Lower leg skin (tissue), 4 donors: Measurements from ENCODE around the gene SLC9C2. TPM values are rescaled to one million over a fixed set of nuclear protein-coding genes. Genes with fewer than 3 reads are reported as not detected.
"Not testable (repeated sequence)": the region's sequence is repeated elsewhere in the genome, so short reads cannot be mapped to it uniquely, and the experiment has no call there.

Experiments
- DNase-seq, 2 donors: peaks; one replicate each; pipeline ENCODE4 v3.0.0-alpha.2; 2019; ENCODE audit warnings: low spot score in 2 of 2
- H3K4me3 ChIP-seq: fragments of 200-600 bp; sonication (generic); 2 replicates; pipeline ENCODE4 v1.5.1; 2017; ENCODE audit warnings: mild to moderate bottlenecking, low read depth; ENCODE audit not compliant: poor library complexity, severe bottlenecking
- CTCF ChIP-seq, 3 donors: fragments of 450-650 bp; IDR thresholded peaks; one replicate each; pipeline ENCODE4 v1.5.1; 2016; ENCODE audit warnings: antibody characterized with exemption in 3 of 3, mild to moderate bottlenecking in 3 of 3, moderate library complexity in 2 of 3
- POLR2A ChIP-seq, 2 donors: fragments of 450-650 bp; IDR thresholded peaks; one replicate each; pipeline ENCODE4 v1.6.1; 2016 to 2017; ENCODE audit warnings: antibody characterized with exemption in 2 of 2, mild to moderate bottlenecking in 1 of 2, moderate library complexity in 1 of 2
- WGBS, 2 donors: methylation state at CpG; one replicate each; pipeline ENCODE4 v1.1.5; 2018; 5-methylcytosine and 5-hydroxymethylcytosine counted together
- intact Hi-C: fragments of 100-400 bp; cut with DNase I; formaldehyde crosslinking; loops from one replicate; pipeline ENCODE4 v1.15.0; 2023; ENCODE audit warnings: low total_unique reads
- total RNA-seq, 4 donors: library from RNA; depleted of rRNA; stranded (reverse); fragments of >200 nt; gene quantifications; one replicate each; pipeline ENCODE4 v1.1.0, GENCODE V29; 2016

Gene SLC9C2
- not detected for total RNA-seq

DNA sequence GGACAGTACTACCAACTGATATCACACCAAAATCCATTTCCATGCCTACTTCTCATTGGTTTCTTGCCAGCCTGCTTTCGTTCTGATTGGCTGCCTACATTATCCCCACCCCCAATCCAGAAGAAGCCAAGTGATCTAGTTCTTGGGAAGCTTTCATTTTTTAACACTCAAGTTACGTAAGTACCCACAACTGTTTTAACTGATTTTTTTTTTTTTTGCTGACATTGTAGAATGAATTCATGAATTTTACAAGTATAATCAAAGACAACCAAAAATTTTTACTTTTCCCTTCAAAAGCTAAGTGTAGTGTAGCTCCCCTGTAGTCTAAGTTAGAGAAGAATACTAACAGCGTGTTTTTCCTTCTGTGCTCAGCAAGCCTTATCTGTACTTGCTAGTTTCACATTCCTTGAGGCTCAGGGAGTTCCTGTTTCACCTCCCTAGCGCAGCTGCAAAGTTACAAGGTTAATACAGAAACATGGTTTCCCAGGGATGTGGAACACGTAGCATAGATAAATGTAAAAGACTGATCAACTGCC, at the start of gene SLC9C2:
SLC9C2 (minus strand) TSS at position 17 of the 536 bp plus-strand sequence. CDS start 1,296 bp downstream, outside the sequence.
- intact Hi-C loops = no loop called here
- 48 to 50% methylated on average over 5 of the region's 5 CpGs for WGBS, 2 donors
- H3K4me3 ChIP-seq = no peak within 1 kb of the TSS
- TF ChIP-seq CTCF (IDR thresholded peaks at IDR 0.05) = no peak
- TF ChIP-seq POLR2A (IDR thresholded peaks at IDR 0.05) = no peak
- no peak for DNase-seq

DNA sequence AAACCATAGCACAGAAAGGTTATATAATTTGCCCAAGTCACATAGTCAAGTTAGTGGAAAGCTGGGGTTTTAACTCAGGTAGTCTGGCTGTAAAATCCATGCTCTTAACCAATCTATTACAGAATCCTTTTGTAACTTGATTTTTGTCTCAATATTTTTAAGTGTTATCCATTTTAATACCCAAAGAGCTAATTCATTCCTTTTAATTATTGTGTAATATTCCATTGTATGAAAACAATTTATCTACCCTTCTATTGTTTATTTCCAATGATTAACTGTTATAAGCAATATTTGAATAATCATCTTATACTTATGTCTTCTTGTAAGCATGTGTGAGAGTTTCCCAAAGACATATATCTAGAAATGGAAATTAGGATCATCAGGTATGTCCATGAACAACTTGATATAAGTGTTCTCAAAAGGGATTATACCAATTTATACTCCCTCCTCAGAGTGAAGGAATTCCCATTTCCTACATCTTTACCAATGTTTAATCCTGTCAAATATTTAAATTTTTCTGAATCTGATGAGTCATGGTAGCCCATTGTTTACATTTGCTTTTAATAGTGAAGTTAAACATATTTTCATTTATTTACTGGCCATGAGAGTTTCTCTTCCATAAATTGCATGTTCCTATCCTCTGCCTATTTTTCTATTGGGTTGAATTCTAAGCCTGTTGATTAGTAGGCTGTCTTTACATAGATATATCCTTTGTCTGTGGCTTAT, 46.2 kb upstream of the SLC9C2 start:
- DNase-seq = no peak
- intact Hi-C loops = no loop called here
- H3K4me3 ChIP-seq = no peak overlapping the region
- TF ChIP-seq CTCF (IDR thresholded peaks at IDR 0.05) = no peak
- no peak for TF ChIP-seq POLR2A (IDR thresholded peaks at IDR 0.05)

GRCh38 chr1:173646656-173647055, 43.8 kb upstream of the SLC9C2 start:
- H3K4me3 ChIP-seq = no peak overlapping the region
- DNase-seq = no peak

GRCh38 chr1:173642450-173643139, 39.7 kb upstream of the SLC9C2 start:
- H3K4me3 ChIP-seq, DNase-seq, intact Hi-C loops: not testable (repeated sequence)
- WGBS, 2 donors = 88 to 94% methylated on average over 4 of the region's 4 CpGs

More at GRCh38 chr1:173646656-173647055, 43.8 kb upstream of the SLC9C2 start:
- intact Hi-C loops = no loop called here
- 56 to 63% methylated on average over 3 of the region's 3 CpGs for WGBS, 2 donors
- TF ChIP-seq POLR2A (IDR thresholded peaks at IDR 0.05) = no peak
- no peak for TF ChIP-seq CTCF (IDR thresholded peaks at IDR 0.05)

DNA sequence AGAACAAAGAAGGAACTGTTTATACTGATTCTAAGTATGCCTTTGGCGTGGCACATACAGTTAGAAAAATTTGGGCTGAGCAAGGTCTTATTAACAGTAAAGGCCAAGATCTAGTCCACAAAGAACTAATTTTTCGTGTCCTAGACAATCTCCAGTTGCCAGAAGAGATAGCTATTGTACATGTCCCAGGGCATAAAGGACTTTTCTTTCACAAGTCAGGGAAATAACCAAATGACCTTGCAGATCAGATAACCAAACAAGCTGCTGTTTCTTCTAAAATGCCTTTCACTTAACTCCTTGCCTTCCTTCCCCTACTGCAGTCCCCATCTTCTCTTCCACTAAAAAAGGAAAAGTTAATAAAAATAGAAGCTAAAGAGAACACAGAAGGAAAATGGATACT, 36.2 kb upstream of the SLC9C2 start:
- DNase-seq = no peak
- TF ChIP-seq POLR2A (IDR thresholded peaks at IDR 0.05) (no peak), CTCF (IDR thresholded peaks at IDR 0.05) (no peak)
- no peak overlapping the region for H3K4me3 ChIP-seq
- intact Hi-C loops = no loop called here
- WGBS, 2 donors = 53 to 59% methylated on average over 2 of the region's 2 CpGs
